K562 (cell line): Measurements from ENCODE around the gene GDF15. TPM values are rescaled to one million over a fixed set of nuclear protein-coding genes. Genes with fewer than 3 reads are reported as not detected.

Experiments
- ATF7 ChIP-seq: fragments of 450-650 bp; IDR thresholded peaks from 2 replicates; pipeline ENCODE4 v1.7.1; 2014; ENCODE audit warnings: mild to moderate bottlenecking, moderate library complexity
- KAT7 ChIP-seq: sonication (generic); formaldehyde crosslinking; IDR thresholded peaks from 2 replicates; pipeline ENCODE4 v1.8.0; 2022; ENCODE audit warnings: missing genetic modification reagents, mild to moderate bottlenecking, borderline replicate concordance
- KDM2B ChIP-seq: fragments of 250-450 bp; sonication (Bioruptor Pico); IDR thresholded peaks from 2 replicates; pipeline ENCODE4 v1.8.0; 2021; ENCODE audit warnings: mild to moderate bottlenecking, moderate library complexity
- KDM5B ChIP-seq: fragments of 200-600 bp; sonication (generic); IDR thresholded peaks from 2 replicates; pipeline ENCODE4 v1.6.1; 2012; ENCODE audit warnings: low read depth, mild to moderate bottlenecking, moderate library complexity, low read length, control low read depth, inconsistent platforms; ENCODE audit not compliant: insufficient replicate concordance
- MECOM ChIP-seq: fragments of 250-450 bp; sonication (Bioruptor Pico); IDR thresholded peaks from 2 replicates; pipeline ENCODE4 v1.8.0; 2022; ENCODE audit warnings: inconsistent platforms
- PRDM10 ChIP-seq: fragments of 450-650 bp; IDR thresholded peaks from 2 replicates; pipeline ENCODE4 v1.6.1; 2018; ENCODE audit not compliant: partially characterized antibody
- RNF2 ChIP-seq: sonication (generic); IDR thresholded peaks from 2 replicates; pipeline ENCODE4 v1.6.1; 2016
- RREB1 ChIP-seq: fragments of 250-450 bp; sonication (Bioruptor Pico); IDR thresholded peaks from 2 replicates; pipeline ENCODE4 v1.4.0; 2020
- SPI1 ChIP-seq: IDR thresholded peaks from 2 replicates; pipeline ENCODE4 v1.6.1; 2011; ENCODE audit warnings: low read depth, low read length, control low read depth, borderline replicate concordance
- SRSF1 ChIP-seq: fragments of 200-400 bp; formaldehyde crosslinking; IDR thresholded peaks from 2 replicates; pipeline ENCODE4 v1.6.1; 2017; ENCODE audit warnings: mild to moderate bottlenecking, low read depth, low read length, moderate library complexity
- THAP7 ChIP-seq: fragments of 250-450 bp; sonication (Bioruptor Pico); IDR thresholded peaks from 2 replicates; pipeline ENCODE4 v1.5.0; 2021
- VEZF1 ChIP-seq: fragments of 200-800 bp; sonication (Bioruptor generic); IDR thresholded peaks from 2 replicates; pipeline ENCODE4 v1.6.1; 2017; ENCODE audit warnings: missing genetic modification characterization, missing compliant biosample characterization
- ZNF124 ChIP-seq: sonication (generic); formaldehyde crosslinking; IDR thresholded peaks from 2 replicates; pipeline ENCODE4 v1.8.1; 2022; ENCODE audit warnings: missing genetic modification reagents
- ZNF280B ChIP-seq: fragments of 250-450 bp; sonication (Bioruptor Pico); IDR thresholded peaks from 2 replicates; pipeline ENCODE4 v1.5.1; 2021; ENCODE audit warnings: mild to moderate bottlenecking
- polyA plus RNA-seq, 8 experiments: library from polyadenylated mRNA; depleted of rRNA in 4 of 8; stranded (reverse) in 5 of 8; unstranded in 3 of 8; fragments of >200 nt; fragmentation: Nextera tagmentation in 2 of 8; fragmentation: Illumina TruSeq in 1 of 8; extraction: Ambion mirVana in 2 of 8; extraction: Trizol in 1 of 8; gene quantifications; 2 replicates each; pipeline versions ENCODE4 v1.2.1 to v1.2.3, GENCODE V29; 2011 to 2014; ENCODE audit warnings: inconsistent platforms in 1 of 8, missing spikeins in 1 of 8
- total RNA-seq, 7 experiments: library from RNA; depleted of rRNA in 6 of 7; stranded (reverse); fragments of >200 nt in 6 of 7; fragmentation: Illumina TruSeq in 2 of 7; extraction: Trizol in 2 of 7; gene quantifications; 2 replicates each; pipeline versions ENCODE4 v1.2.1 to v1.2.3, GENCODE V29; 2011 to 2021; ENCODE audit warnings: low replicate concordance in 1 of 7

Gene GDF15
- total and polyA plus RNA-seq, 9 of the 15 experiments (the other 6 are each of a cell fraction or from before 2014, with no cell fraction given), result 2.3 to 82.4 (median 12.5) TPM

GRCh38 chr19:18415178-18415867 is 29.4 kb downstream of the GDF15 start (continued):
- TF ChIP-seq RREB1 (peak; percentile 88; the same call in 1 of the 2 replicates), KAT7 (CRISPR knock-in tag) (no peak), VEZF1 (CRISPR knock-in tag) (peak; percentile 96), PRDM10 (peak; percentile 23), ZNF124 (no peak), KDM2B (CRISPR knock-in tag) (no peak), SRSF1 (no peak), ZNF280B (no peak), RNF2 (peak; percentile 82; the same call in 1 of the 2 replicates), KDM5B (peak; percentile 31), MECOM (CRISPR knock-in tag) (peak; percentile 87), ATF7 (peak; percentile 37; the same call in 1 of the 2 replicates), SPI1 (peak; percentile 89), THAP7 (CRISPR knock-in tag) (no peak)
